Measurements from ENCODE around the gene IFTAP.
A peak's percentile ranks its signal among the peaks of the same experiment; 100 is the strongest.
"Not testable (repeated sequence)": the region's sequence is repeated elsewhere in the genome, so short reads cannot be mapped to it uniquely, and the experiment has no call there.

Gene IFTAP

GRCh38 chr11:36638556-36638955, 44.3 kb downstream of the IFTAP start:
- no peak for DNase-seq (ENCODE audit: low read depth)

- DNase-seq (ENCODE audit: low read depth) = peak; percentile 3
Observed at GRCh38 chr11:36657610-36658267, 63.4 kb downstream of the IFTAP start.

DNA sequence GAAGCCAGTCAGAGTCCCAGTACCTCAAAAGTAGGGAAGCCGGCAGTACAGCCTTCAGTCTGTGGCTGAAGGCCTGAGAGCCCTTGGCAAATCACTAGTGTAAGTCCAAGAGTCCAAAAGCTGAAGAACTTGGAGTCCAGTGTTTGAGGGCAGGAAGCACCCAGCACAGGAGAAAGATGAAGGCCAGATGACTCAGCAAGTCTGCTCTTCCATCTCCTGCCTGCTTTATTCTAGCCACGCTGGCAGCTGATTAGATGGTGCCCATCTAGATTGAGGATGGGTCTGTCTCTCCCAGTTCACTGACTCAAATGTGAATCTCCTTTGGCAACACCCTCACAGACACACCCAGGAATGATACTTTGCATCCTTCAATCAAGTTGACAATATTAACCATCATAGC, 67.1 kb downstream of the IFTAP start:
- DNase-seq (ENCODE audit: low read depth) = not testable (repeated sequence)

GRCh38 chr11:36672815-36673450, 78.6 kb downstream of the IFTAP start:
- peak; percentile 18 for DNase-seq (ENCODE audit: low read depth)

GRCh38 chr11:36679547-36679946, 85.2 kb downstream of the IFTAP start:
- not testable (repeated sequence) for DNase-seq (ENCODE audit: low read depth)

DNA sequence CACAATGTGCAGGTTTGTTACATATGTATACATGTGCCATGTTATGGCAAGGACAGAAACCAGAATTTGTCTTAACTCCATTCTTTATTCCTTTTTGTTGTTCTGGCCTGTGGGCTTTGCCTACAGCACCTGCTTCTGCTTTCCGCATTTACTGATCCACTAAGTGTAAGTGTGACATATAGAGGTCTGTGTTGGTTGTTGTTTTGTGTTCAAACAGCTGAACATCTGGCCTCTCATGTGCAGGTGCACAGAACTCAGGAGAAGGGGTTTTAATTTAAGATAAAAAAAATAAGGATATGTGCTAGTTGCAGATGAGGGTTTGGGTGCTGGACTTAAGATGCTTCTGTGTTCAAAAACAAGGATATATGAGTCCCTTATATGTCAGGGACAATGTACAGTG, 89.5 kb downstream of the IFTAP start:
- DNase-seq (ENCODE audit: low read depth) = no peak

GRCh38 chr11:36684840-36685801, 90.8 kb downstream of the IFTAP start:
- no peak for DNase-seq (ENCODE audit: low read depth)

- no peak for DNase-seq (ENCODE audit: low read depth)
Observed at GRCh38 chr11:36688132-36688531, 93.8 kb downstream of the IFTAP start.

- DNase-seq (ENCODE audit: low read depth) = no peak
Observed at GRCh38 chr11:36688571-36689291, 94.4 kb downstream of the IFTAP start.

DNA sequence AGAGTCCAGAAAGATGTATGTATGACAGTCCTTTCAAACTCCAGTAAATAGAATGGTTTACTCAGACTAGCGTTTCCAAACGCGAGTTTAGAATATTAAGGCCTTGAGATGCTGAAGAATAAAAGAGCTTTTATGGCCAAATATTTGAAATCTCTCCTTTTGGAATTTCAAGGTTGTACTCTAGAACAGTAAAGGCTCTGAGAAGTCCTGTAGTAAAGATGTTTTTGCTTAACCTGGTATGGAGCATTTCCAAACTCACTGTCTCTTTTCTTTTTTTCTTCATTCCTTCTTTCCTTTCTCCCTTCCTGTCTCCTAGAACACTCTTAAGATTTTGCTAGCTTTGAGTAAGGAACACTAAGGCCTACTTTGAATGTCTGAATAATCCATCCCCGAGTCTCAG, 95.1 kb downstream of the IFTAP start:
- DNase-seq (ENCODE audit: low read depth) = no peak

DNA sequence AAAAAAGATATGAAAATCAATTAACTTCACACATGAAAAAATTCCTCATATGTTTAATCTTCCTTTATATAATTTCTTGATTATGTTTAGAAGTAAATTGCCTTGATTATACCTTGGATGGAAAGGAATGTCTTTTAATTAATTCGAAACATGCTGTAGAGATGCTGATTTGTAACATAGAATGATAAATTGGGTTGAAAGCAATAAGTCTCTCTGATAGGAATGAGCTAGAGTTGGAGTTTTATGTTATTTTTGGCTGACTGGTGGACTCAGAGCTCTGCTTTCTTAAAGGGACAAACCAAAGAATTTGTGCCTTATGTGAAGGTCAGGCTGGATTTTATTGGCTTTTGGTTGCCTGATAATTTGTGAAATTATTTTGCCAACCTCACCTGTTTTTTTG, 98.4 kb downstream of the IFTAP start:
- DNase-seq (ENCODE audit: low read depth) = no peak

GRCh38 chr11:36693139-36693843, 99.0 kb downstream of the IFTAP start:
- DNase-seq (ENCODE audit: low read depth) = no peak

- DNase-seq (ENCODE audit: low read depth) = no peak
Observed at GRCh38 chr11:36695111-36695510, 100.8 kb downstream of the IFTAP start.

DNA sequence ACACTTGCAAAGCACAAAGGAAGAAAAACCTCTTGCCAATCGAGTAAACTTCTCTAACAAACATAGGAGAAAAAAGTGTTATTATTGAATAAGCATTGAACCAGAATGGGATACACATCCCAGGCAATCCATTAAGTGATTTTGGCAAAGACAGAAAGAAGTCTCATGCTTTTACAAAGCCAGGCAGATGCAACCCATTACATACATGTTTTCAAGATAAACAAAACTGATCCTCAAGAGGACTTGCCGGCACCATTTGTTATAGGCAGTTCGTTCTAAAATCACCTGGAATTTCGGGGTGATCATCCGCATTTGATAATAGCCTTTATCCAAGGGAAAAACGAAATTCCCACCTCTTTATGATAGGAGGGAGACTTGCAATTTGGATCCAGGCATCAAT, 101.3 kb downstream of the IFTAP start:
- DNase-seq (ENCODE audit: low read depth) = no peak

- no peak for DNase-seq (ENCODE audit: low read depth)
Observed at GRCh38 chr11:36696550-36696949, 102.2 kb downstream of the IFTAP start.

DNA sequence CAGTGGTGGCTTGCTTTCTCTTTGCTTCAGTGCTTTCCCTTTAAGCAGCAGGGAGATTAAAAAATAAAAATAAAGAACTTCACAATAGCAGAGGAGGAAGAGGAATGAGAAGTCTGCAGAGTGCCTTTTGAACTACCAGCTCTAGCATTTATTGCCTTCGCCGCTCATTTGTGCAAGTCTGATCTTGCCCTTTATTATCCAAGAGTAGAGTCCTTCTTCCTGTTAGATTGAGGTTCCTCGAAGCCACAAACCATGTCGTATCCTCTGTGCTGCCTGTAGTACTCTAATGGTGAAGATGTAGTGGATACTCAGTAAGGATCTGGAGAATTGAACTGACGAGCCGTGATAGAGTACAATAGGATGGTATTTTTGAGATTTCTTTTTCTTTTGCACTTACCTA, 105.0 kb downstream of the IFTAP start:
- no peak for DNase-seq (ENCODE audit: low read depth)

GRCh38 chr11:36700246-36700645, 105.9 kb downstream of the IFTAP start:
- no peak for DNase-seq (ENCODE audit: low read depth)

- DNase-seq (ENCODE audit: low read depth) = peak; percentile 15
Observed at GRCh38 chr11:36702330-36703054, 108.2 kb downstream of the IFTAP start.

- DNase-seq (ENCODE audit: low read depth) = no peak
Observed at GRCh38 chr11:36703055-36703404, 108.7 kb downstream of the IFTAP start.

Measured in GM04504 (cell line).